ENCODE measurements around the gene STIM1.

Gene STIM1

DNA sequence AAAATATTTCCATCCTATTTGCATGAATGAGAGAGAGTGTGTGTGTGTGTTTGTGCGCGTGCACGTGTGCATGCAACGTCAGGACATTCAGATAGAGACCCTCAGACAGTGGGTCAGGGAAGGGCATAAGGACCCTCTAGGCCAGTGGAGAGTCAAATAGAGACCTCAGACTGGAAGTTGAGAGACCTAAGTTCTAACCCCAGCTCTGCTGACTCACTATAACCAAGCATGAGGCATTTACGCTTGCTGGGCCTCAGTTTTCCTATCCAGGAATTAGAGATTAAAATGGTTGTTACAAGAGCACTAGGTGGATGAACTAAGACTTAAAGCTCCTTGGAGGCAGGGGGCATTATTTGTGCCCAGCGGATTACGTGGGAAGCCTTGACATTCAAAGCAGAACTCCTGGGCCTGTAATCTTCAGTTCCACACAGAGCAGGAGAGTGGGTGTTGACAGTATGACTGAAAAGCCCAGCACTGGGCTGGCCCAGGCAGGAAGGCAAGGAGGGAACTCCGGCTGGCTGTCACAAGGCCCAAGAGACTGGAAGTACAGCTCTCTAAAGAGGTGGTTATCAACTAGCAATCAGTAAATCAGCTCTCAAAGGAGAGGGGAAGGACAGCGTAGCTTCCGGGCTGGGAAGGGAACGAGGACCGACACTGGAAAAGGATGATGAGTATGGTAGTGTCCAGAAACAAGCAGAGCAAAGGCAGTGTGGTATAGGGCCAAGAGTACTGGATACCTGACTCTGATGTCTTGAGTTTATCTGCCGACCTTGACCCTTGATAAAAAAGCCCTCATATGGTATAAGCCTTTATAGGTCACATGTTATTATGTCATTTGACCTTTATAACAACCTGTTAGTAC is 23.9 kb upstream of the STIM1 start:
- no peak for DNase-seq

DNA sequence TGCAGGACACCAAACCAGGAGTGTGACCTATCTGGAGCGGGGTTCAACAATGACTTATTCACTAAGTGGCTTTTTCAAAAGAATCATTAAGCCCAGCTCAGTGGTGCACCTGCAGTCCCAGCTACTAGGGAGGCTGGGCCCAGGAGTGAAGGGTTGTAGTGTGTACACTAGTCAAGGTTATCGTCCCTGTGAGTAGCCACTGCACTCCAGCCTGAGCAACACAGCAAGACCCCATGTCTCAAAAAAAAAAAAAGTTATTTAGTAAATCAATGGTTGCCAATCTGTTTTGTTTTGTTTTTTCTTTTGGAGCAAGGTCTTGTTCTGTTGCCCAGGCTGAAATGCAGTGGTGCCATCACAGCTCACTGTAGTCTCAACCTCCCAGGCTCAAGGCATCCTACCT is 22.6 kb upstream of the STIM1 start:
- DNase-seq = no peak

- no peak for DNase-seq
These were observed 22.0 kb upstream of the STIM1 start for GRCh38 chr11:3833449-3833848.

GRCh38 chr11:3834349-3834663 is 21.2 kb upstream of the STIM1 start:
- DNase-seq = no peak

GRCh38 chr11:3834664-3835461 is 20.6 kb upstream of the STIM1 start:
- no peak for DNase-seq

DNA sequence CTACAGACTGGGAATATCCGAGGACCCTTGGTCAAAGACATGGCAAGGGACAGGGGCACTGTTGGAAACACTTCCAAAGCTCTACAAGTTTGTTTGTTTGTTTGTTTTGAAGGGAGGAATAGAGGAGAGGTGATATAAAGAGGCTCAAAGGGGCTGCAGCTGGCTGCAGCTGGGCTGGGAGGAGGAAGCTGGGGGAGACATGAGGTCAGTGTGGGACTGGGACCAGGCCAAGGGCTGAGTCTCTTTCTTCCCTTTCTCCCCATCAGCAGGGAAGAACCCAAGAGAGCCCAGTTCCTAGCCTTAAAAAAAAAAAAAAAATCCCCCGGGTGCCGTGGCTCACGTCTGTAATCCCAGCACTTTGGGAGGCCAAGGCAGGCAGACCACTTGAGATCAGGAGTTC is 19.7 kb upstream of the STIM1 start:
- no peak for DNase-seq

GRCh38 chr11:3836903-3837302 is 18.6 kb upstream of the STIM1 start:
- no peak for DNase-seq

DNA sequence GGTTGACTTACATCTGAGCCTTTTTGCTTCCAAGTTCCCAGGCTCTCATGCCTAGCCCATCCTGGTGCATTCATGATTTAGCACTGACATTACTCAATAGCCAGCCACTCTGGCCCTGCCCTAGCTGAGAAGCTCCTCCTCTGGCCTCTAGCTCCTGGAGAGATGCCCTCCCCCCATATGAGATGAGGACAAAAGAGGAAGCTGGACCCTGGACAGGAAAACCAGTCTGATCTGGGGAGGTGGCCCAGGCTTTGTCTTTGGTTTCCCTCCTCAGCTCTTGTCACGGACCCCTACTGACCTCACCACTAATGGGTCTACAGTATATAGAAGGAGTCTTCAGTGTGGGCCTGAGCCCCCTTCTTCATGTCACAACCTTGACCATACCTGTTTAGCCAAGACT is 17.7 kb upstream of the STIM1 start:
- no peak for DNase-seq

DNA sequence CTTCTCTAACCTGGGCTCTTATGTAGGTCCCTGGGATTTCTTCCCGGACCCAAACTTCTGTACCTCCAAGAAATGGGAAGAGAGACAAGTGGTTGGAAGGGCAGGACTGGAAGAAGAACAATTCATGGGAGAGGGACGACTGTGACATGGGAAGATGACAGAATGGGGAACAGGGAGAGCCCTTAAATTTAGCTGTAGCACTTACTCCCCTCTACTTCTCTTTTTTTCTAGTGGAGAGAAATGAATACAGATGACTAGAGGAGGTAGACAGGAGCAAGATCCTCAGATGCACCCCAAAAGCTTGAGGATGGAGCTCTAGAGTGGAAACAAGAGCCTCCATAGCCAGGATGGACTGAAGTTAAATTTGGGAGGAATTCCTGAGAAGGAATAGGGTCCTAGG is 17.0 kb upstream of the STIM1 start:
- DNase-seq = no peak

GRCh38 chr11:3840004-3840869 is 15.2 kb upstream of the STIM1 start:
- DNase-seq = no peak

DNA sequence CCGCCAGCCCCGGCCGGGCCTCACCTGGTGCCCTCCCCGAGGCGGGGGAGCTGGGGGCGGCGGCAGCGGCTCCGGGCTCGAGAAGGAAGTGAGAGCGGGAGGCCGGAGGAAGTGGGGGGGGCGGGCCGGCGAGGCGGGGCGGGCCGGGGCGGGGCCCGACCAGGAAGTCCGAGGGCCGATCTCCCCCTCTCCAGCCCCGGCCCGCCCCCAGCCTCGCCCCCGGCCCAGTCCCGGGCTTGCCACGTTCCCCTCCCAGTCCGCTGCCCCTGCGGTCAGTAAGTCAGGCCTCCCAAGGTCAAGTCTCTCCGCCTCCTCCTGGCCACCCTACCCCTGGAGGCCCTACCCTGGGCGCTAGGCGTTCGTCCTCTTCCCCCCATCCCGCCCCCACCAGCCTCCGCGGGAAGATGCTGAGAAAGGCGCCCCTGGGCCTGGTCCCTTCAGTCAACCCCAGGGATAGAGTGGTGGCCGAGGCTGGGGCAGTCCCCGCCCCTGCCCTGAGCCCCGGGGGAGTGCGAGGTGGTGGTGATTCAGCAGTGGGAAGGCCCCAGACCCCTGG is 14.5 kb upstream of the STIM1 start, which contains the start of gene RHOG:
Gene RHOG, minus strand, starts transcription at position 90 of the 556 bp plus-strand sequence. CDS start 12,821 bp downstream, outside the sequence.
- peak in 1 of 2 experiments; percentile 70 for DNase-seq

DNA sequence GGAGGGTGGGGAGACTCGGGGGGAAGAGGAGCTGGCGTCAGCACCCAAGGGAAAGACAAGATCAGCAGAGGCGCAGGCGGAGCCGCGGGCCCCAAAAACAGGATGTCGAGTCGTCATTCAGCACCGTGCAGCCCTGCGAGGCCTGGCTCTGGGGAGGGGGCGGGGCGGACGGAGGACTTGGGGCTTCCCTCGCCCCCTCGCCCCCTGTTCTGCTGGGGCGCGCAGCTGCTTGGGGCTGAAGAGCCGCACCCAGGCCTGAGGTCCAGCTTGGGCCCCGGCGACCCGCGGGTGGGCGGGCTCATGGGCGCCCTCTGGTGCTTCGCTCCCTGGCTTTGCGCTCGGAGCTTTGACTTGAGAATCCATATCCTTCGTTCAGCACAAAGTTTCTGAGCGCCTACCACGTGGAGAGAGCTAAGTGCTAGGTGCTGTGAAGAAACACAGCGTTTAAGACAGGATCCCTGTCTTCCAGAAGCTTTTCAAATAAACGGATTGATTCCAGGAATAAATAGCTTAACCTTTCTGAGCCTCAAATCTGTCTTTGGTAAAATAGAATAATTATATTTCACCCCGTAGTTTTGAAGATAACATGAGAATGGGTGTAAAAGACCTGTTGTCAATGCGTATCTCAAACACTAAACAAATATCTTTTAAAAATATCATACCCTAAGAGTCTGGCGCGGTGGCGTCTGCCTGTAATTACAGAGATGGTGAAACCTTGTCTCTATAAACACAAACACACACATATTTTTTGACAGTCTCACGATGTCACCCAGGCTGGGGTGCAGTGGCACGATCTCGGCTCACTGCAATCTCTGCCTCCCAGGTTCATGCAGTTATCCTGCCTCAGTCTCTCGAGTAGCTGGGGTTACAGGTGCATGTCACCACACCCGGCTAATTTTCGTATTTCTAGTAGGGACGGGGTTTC is 13.8 kb upstream of the STIM1 start:
- DNase-seq = peak; percentile 44 to 80

GRCh38 chr11:3843326-3843725 is 12.1 kb upstream of the STIM1 start:
- no peak for DNase-seq

- no peak for DNase-seq
These were observed 10.2 kb upstream of the STIM1 start for GRCh38 chr11:3845246-3845645.

DNA sequence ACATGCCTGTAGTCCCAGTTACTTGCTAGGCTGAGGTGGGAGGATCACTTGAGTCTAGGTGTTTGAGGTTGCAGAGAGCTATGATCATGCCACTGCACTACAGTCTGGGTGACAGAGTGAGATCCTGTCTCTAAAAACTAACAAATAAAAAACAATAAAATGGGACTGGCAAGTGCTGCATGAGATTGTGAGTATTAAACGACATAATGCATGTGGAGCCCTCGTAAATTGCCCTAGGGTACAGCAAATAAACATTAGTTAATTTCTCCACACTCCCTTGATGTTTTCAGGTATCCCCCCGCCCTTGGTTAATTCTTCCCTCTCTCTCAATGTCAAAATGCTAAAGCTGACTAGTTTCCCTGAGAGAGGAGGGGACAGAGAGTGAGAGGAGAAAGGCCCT is 9.8 kb upstream of the STIM1 start:
- DNase-seq = no peak

DNA sequence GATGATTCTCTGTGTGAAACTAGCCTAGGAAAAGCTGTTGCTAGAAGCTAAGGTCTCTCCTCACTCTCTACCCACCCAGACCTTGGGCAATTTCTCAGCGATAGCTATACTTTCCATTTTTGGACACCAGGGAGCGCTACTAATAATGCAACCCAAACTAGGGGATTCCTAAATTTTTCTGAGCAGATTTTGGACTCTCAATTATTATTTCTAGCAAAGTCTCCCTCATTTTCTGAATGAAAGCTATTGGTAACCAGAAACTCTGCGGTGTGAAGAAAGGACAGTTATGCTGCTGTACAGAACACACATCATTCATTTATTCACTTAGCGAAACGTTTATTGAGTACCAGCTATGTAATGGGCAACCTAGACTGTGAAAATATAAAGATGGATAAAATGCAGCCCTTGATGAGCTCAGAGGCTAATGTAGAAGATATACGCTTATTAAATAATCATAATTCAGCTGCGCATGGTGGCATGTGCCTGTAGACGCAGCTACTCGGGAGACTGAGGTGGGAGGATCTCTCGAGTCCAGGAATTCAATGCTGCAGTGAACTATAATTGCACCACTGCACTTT is 6.1 kb upstream of the STIM1 start:
- peak; percentile 20 to 64 for DNase-seq

- no peak for DNase-seq
These were observed 2.0 kb upstream of the STIM1 start for GRCh38 chr11:3853545-3853842.

DNA sequence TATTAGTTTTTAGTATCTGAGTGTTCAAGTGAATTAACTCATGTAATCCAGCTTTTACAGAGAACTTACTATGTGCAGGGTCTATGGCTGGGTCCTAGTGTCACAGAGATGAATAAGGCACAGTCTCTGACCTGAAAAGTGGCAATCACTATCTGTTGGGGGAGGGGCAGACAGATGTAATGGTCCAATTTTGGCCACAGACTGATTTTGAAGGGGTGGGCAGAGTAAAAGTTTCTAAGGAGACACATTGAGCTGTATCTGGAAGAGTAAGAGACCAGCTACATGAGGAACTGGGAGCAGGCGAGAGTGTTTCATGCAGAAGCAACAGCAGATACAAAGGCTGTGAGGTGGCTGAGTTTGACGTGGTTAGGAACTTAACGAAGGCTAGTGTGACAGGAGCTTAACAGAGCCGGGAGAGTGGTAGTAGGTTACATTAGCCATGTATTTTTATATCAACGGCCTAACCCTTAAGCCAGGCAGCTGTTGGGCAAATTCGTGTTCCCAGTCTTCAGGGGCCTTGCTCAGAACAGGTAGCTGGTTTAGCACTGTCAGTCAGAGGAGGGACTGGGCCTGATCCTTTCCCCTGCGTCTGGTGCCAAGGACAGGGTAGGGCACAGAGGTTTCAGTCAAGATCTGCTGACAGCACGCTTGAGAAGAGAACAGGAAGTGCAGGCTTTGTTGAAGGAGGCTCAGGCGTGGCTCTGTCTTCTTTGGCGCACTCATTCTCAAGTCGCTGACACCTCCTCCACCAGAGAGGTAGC is 1.4 kb upstream of the STIM1 start:
- DNase-seq = no peak

DNA sequence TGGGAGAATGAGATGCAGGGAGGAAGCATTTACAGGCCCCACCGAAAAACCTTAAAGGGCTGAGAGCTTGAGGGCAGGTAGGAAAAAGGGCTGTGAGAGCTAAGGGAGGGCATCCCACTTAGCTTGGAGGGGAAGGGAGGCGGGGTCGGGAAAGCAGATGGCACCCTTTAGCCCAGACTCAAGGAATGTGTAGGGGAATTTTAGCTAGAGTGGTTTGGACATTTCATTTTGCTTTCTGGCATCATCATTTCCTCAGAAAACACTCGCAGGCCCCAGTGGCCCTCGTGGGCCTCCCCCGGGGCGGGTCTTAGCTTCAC is 846 bp upstream of the STIM1 start:
- DNase-seq = no peak

- DNase-seq = peak in 1 of 2 experiments; percentile 18
These were observed 486 bp downstream of the STIM1 start for GRCh38 chr11:3855808-3856491.
